Ovary (tissue), 3 donors: ENCODE results near the gene SFTPA1.

Source experiments
- EP300 ChIP-seq: sonication (generic); formaldehyde crosslinking; IDR thresholded peaks from one replicate; pipeline ENCODE4 v1.6.1; 2017; ENCODE audit warnings: antibody characterized with exemption
- TF ChIP-seq, protein P1 (sequence below), 3 donors: fragments of 450-650 bp in 2 of 3; fragments of 200-600 bp in 1 of 3; IDR thresholded peaks; one replicate each; pipeline versions ENCODE4 v1.5.1 to v1.8.0; 2016 to 2022; ENCODE audit warnings: antibody characterized with exemption in 3 of 3, mild to moderate bottlenecking in 1 of 3
- donor health status: DM: no; HTN: no; CAD: no.

DNA sequence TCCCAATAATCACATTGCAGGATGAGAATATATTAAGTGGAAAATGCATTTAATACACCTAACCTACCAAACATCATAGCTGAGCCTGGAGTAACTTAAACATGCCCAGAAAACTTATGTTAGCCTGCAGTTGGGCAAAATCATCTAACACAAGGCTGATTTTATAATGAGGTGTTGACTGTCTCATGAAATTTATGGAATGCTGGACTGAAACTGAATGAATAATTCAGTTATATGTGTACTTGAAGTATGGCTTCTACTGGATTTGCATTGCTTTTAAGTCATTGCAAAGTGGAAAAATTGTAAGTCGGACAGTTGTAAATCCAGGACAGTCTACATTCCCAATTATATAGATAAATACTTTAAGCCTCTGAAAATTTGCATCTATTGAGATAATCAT is 5.4 kb downstream of the SFTPA1 start:
- TF ChIP-seq, protein P1, sequence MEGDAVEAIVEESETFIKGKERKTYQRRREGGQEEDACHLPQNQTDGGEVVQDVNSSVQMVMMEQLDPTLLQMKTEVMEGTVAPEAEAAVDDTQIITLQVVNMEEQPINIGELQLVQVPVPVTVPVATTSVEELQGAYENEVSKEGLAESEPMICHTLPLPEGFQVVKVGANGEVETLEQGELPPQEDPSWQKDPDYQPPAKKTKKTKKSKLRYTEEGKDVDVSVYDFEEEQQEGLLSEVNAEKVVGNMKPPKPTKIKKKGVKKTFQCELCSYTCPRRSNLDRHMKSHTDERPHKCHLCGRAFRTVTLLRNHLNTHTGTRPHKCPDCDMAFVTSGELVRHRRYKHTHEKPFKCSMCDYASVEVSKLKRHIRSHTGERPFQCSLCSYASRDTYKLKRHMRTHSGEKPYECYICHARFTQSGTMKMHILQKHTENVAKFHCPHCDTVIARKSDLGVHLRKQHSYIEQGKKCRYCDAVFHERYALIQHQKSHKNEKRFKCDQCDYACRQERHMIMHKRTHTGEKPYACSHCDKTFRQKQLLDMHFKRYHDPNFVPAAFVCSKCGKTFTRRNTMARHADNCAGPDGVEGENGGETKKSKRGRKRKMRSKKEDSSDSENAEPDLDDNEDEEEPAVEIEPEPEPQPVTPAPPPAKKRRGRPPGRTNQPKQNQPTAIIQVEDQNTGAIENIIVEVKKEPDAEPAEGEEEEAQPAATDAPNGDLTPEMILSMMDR (IDR thresholded peaks at IDR 0.05), result no peak
- TF ChIP-seq EP300, result no peak
